Skeletal muscle tissue (tissue), 4 donors: Measurements from ENCODE around the gene ROR2. TPM values are rescaled to one million over a fixed set of nuclear protein-coding genes. Genes with fewer than 3 reads are reported as not detected.
"Not testable (repeated sequence)": the region's sequence is repeated elsewhere in the genome, so short reads cannot be mapped to it uniquely, and the experiment has no call there.

Experiments used
- H3K27ac ChIP-seq: one replicate; pipeline ENCODE4 v1.7.0; 2013; ENCODE audit warnings: mild to moderate bottlenecking, low read depth, low read length, inconsistent platforms
- H3K27me3 ChIP-seq, 3 donors: one replicate each; pipeline ENCODE4 v1.7.0; 2013; ENCODE audit warnings: low read length in 3 of 3; ENCODE audit not compliant: control insufficient read depth in 3 of 3, insufficient read depth in 3 of 3
- H3K36me3 ChIP-seq, 3 donors: one replicate each; pipeline ENCODE4 v1.7.0; 2013; ENCODE audit warnings: low read length in 3 of 3; ENCODE audit not compliant: control insufficient read depth in 3 of 3, insufficient read depth in 3 of 3
- H3K4me1 ChIP-seq, 3 donors: one replicate each; pipeline ENCODE4 v1.7.0; 2013; ENCODE audit warnings: low read length in 3 of 3, mild to moderate bottlenecking in 3 of 3; ENCODE audit not compliant: control insufficient read depth in 3 of 3, insufficient read depth in 3 of 3
- H3K4me3 ChIP-seq, 3 donors: one replicate each; pipeline ENCODE4 v1.7.0; 2013; ENCODE audit warnings: low read length in 3 of 3
- H3K9ac ChIP-seq, 3 donors: one replicate each; pipeline ENCODE4 v1.7.0; 2013; ENCODE audit warnings: low read length in 3 of 3, mild to moderate bottlenecking in 3 of 3, moderate library complexity in 2 of 3, low read depth in 1 of 3
- H3K9me3 ChIP-seq, 3 donors: one replicate each; pipeline ENCODE4 v1.7.0; 2013; ENCODE audit warnings: low read length in 3 of 3; ENCODE audit not compliant: control insufficient read depth in 3 of 3
- total RNA-seq: library from RNA; depleted of rRNA; stranded (reverse); fragments of >200 nt; gene quantifications from one replicate; pipeline ENCODE4 v1.2.3, GENCODE V29; 2014
- donor health status: Osteomylitis.

ROR2 gene
- 4.2 TPM for total RNA-seq

DNA sequence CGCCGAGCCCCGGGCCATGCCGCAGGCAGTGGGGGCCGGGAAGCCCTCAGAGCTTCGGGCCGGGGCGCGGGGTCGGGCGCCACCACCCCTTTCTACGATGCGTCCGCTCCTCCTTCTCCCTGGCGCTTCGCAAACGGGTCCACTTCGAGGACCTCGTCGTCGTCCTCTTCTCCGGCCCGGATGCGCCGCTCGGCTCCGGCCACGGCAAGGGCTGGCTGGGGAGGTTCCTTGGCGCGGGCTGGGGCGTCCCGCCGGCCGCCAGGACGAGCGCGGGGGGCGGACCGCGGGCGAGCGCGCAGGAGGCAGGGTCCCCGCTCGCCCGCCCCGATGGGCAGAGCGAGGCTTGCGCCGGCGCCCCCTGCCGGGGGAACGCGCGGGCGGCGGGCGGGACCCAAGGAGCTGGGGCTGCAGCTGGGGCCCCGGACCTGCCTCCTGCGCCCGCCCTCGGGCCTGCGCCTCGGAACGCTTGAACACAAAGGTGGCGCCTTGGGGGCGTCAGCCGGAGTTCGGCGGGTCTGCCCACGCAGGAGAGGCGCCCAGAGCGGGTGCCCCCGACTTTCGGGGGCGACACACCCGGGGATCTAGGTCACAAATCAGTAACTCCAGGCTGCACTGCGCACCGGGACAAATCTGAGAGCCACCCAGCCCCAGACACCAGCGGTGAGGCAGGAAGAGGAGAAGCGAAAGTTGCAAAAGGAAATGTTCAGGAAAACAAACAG lies at the start of gene ROR2:
Gene ROR2, minus strand, starts transcription at position 283 of the 719 bp plus-strand sequence.
- H3K9me3 ChIP-seq = peaks cover 4 to 7% (median 5%) of the 10 kb centered on the region in 3 donors
- no peaks in the 10 kb centered on the region for H3K36me3 ChIP-seq
- peak within 1 kb of the TSS; percentile 5 to 35 (median 32) for H3K4me3 ChIP-seq
- no peak within 1 kb of the TSS for H3K27ac ChIP-seq
- peaks cover 0 to 4% (median 2%) of the 10 kb centered on the region in 3 donors for H3K4me1 ChIP-seq
- H3K9ac ChIP-seq = no peak within 1 kb of the TSS
- H3K27me3 ChIP-seq = peaks cover 50 to 55% (median 53%) of the 10 kb centered on the region in 3 donors

DNA sequence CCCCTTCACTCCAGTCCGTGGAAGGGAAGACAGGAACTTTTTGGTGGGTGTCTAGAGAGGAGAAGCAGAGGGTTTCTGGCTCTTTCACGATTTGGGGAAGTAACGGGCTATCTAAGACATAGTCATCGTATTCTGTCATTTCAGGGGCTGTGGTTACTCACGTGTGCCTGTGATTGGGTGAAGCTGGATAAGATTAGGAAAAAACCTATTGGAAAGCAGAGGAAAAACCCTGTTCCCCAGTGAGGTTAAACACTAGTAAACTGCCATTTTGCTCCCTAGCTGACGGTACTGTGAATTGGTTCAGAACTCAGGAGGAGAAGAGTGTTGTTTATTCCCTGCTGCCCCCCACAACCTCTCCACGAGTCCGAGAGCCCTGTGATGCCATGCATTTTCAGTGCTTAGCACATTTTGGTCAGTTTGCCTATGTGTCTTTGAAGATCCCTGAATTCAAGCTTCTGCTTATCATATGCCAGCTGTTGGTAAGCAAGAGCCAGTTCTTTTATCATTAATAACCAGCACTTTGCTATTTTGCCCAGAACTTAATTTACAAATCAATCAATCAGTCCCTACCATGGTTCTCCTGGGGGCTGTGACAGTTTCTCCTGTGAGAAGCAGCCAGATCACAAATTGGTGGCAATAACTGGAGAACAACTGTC lies 45.1 kb upstream of the ROR2 start:
- H3K4me3 ChIP-seq = no peak overlapping the region
- no peak overlapping the region for H3K27ac ChIP-seq
- peaks cover 0 to 2% (median 0%) of the 10 kb centered on the region in 3 donors for H3K4me1 ChIP-seq
- H3K27me3 ChIP-seq = peaks cover 0 to 9% (median 0%) of the 10 kb centered on the region in 3 donors
- no peaks in the 10 kb centered on the region for H3K36me3 ChIP-seq
- H3K9ac ChIP-seq = no peak overlapping the region
- H3K9me3 ChIP-seq = no peaks in the 10 kb centered on the region

DNA sequence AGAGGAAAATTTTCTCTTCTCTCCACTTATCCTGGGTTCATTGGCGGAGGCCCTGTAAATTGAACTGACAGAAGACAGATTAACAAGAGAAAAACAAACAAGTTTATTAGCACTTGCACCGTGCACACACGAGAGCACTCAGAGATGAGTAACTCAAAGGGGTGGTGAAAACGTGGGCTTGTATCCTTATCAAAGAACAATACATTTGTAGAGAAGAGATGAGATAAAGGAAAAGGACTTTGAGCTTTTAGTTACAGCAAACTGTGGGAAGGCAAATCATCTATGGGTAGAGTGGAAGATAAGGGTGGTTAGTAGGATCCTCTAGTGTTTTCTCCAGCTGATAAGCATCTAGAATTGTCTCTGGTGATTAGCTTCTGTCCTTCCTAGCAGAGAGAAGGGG lies 44.4 kb upstream of the ROR2 start:
- Histone ChIP-seq H3K9ac (no peak overlapping the region), H3K27me3 (peaks cover 0 to 9% (median 0%) of the 10 kb centered on the region in 3 donors), H3K4me3 (no peak overlapping the region), H3K4me1 (peaks cover 0 to 2% (median 0%) of the 10 kb centered on the region in 3 donors), H3K9me3 (no peaks in the 10 kb centered on the region), H3K36me3 (no peaks in the 10 kb centered on the region), H3K27ac (no peak overlapping the region)

DNA sequence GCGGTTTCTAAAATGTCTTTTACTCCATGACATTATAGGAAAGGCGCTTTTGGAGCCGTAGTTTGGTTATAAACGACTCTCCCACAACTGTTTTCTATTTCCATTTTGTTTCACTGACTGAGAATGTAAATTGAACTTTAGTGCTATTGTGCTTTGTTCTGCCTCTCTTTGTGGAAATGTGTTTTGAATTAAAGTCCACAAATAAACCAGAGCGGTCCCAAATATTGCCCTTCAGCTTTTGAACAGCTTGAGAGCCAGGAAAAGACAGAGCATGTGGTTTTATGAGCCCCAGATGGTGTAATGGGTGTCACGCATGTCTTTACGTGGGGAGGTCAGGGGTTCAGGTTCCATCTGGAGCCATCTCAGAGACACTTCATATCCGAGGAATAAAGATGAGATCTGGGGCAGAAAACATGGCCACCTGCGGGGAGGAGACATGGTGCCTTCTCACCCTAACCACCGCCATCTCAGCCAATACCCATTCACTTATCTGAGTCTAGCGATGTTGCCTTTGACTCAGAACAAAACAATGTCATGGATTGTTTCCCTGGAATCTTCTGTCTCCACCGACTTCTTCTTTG lies 42.5 kb upstream of the ROR2 start:
- H3K36me3 ChIP-seq = no peaks in the 10 kb centered on the region
- no peaks in the 10 kb centered on the region for H3K9me3 ChIP-seq
- no peak overlapping the region for H3K9ac ChIP-seq
- H3K4me1 ChIP-seq = peaks cover 0 to 2% (median 0%) of the 10 kb centered on the region in 3 donors
- H3K27ac ChIP-seq = peak overlapping the region; percentile 30
- peaks cover 0 to 6% (median 0%) of the 10 kb centered on the region in 3 donors for H3K27me3 ChIP-seq
- H3K4me3 ChIP-seq = no peak overlapping the region

DNA sequence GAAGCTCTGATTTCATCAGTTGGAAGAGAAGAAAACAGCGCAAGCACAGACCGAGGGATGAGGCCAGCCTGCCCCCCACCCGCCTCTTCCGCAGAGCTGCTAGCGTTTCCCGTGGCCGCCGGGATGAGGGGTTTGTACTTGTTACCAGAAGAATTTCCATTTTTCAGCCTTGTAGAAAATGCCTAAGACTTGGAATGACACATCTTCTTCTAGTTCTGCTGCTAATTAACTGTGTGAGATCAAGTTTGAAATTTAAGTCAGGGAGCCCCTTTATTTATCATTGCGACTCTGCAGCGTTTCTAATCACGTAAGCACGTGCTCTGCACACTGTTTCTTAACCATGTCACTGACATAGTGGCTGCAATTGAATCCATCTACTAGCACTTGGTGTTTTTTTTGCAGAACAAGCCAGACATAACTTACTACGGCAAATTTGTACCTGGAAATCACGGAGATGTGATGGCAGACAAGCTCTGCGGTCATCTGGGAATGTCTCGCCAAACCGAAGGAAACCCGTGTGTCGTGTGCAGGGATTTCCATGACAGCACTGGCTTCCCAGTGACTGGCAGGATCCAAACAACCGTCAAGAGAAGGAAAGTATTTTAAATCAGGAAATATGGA lies 41.8 kb upstream of the ROR2 start:
- Histone ChIP-seq H3K27ac (peak overlapping the region; percentile 30), H3K9ac (no peak overlapping the region), H3K4me1 (peaks cover 0 to 2% (median 0%) of the 10 kb centered on the region in 3 donors), H3K27me3 (peaks cover 0 to 6% (median 0%) of the 10 kb centered on the region in 3 donors), H3K4me3 (peak overlapping the region in 2 of 3 donors; percentile 31 to 33), H3K9me3 (no peaks in the 10 kb centered on the region), H3K36me3 (no peaks in the 10 kb centered on the region)

DNA sequence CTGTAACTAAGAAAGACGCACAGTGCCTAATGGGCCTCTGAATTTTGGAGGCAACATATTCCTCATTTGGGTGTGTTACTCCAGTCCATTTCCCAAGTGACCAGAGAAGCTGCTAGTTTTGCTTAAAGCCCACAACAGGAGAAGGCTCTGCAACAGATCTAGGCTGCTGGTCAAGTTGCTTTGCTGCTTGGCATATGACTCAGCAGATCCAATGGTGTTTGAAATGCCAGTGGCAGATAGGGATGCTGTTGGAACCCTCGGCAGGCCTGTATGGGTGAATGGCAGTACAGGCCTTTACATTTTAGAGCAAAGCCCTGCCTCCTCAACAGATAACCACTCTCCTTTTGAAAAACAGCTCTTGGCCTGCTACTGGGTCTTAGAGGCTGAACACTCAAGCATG lies 36.2 kb upstream of the ROR2 start:
- H3K36me3 ChIP-seq = no peaks in the 10 kb centered on the region
- H3K4me1 ChIP-seq = no peaks in the 10 kb centered on the region
- H3K27ac ChIP-seq = no peak overlapping the region
- no peaks in the 10 kb centered on the region for H3K9me3 ChIP-seq
- no peak overlapping the region for H3K4me3 ChIP-seq
- no peak overlapping the region for H3K9ac ChIP-seq
- peaks cover 0 to 2% (median 0%) of the 10 kb centered on the region in 3 donors for H3K27me3 ChIP-seq

DNA sequence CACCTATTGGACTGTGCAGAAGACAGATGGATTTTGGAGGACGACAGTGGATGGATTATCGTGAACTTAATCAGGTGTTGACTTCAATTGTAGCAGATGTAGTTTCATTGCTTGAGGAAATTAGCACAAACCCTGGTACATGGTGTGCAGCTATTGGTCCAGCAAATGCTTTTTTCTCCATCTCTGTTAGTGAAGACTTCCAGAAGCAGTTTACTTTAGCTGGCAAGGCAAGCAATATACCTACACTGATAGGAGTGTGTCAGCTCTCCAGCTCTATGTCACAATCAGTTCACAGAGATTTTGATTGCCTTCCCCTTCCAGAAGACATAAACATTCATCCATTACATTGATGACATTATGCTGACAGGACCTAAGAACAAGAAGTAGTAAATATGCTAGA lies 35.7 kb upstream of the ROR2 start:
- no peak overlapping the region for H3K4me3 ChIP-seq
- no peak overlapping the region for H3K27ac ChIP-seq
- no peaks in the 10 kb centered on the region for H3K36me3 ChIP-seq
- no peak overlapping the region for H3K9ac ChIP-seq
- H3K4me1 ChIP-seq = no peaks in the 10 kb centered on the region
- peaks cover 0 to 2% (median 0%) of the 10 kb centered on the region in 3 donors for H3K27me3 ChIP-seq
- H3K9me3 ChIP-seq = no peaks in the 10 kb centered on the region

DNA sequence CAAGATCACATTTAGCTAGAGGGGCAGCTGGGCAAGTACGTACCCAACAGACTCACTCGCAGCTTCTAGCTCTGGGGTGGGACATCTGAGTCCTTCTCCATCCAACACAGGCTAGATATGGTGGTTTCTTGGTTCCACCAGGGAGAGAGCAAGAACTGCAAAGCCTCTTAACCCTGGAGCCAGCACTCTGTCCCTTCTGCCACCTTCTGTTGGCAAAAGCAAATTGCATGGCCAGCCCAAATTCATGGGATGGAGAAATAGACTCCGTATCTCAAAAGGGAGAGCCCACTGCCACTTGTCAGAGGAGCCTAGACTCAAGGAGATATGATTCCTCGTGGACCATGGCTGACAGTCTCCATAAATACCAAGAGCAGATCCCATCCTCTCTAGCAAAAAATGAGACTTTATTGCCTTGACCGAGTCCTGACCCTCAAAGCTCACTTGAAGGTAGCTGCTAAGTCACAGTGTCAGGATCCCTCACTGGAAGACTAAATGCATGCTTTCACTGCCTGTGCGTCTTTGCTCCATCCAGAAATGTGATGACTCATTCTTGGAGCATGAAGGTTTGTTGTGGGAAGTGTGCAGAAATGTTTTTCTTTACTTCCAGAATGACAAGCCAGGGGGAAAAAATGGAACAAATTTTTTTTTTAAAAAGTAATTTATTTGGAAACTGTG lies 28.8 kb upstream of the ROR2 start:
- no peak overlapping the region for H3K4me3 ChIP-seq
- no peaks in the 10 kb centered on the region for H3K4me1 ChIP-seq
- H3K27me3 ChIP-seq = no peaks in the 10 kb centered on the region
- no peaks in the 10 kb centered on the region for H3K36me3 ChIP-seq
- peaks cover 0 to 5% (median 0%) of the 10 kb centered on the region in 3 donors for H3K9me3 ChIP-seq
- no peak overlapping the region for H3K9ac ChIP-seq
- no peak overlapping the region for H3K27ac ChIP-seq

DNA sequence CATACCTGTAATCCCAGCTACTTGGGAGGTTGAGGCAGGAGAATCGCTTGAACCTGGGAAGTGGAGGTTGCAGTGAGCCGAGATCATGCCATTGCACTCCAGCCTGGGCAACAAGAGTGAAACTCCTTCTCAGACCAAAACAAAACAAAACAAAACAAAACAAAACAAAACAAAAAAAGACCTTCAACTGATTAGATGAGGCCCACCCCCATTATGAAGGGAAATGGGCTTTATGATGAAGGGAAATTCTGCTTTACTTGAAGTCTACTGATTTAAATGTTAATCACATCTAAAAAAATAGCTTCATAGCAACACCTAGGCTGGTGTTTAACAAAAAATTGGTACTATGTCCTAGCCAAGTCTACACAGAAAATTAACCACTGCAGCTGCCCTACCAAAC lies 25.2 kb upstream of the ROR2 start:
- H3K9ac ChIP-seq, H3K4me3 ChIP-seq: not testable (repeated sequence)

More for the DNA sequence above, 25.2 kb upstream of the ROR2 start:
- H3K4me1 ChIP-seq, H3K27ac ChIP-seq, H3K27me3 ChIP-seq, H3K9me3 ChIP-seq, H3K36me3 ChIP-seq: not testable (repeated sequence)
